Coronary artery (tissue), 2 donors: ENCODE data around the gene SZRD1.

Experiments
- DNase-seq: peaks from one replicate; pipeline ENCODE4 v3.0.0-alpha.2; 2017; ENCODE audit warnings: low spot score
- H3K27ac ChIP-seq, 2 donors: fragments of 200-600 bp; sonication (generic); one replicate each; pipeline ENCODE4 v1.5.1; 2016 to 2019
- H3K4me3 ChIP-seq: fragments of 200-600 bp; sonication (generic); 2 replicates; pipeline ENCODE4 v1.5.1; 2016; ENCODE audit warnings: mild to moderate bottlenecking, moderate library complexity
- CTCF ChIP-seq: fragments of 200-600 bp; sonication (generic); IDR thresholded peaks from one replicate; pipeline ENCODE4 v1.5.1; 2019; ENCODE audit warnings: antibody characterized with exemption

The SZRD1 gene

GRCh38 chr1:16367968-16368890 is 1.2 kb downstream of the SZRD1 start:
- DNase-seq: no peak

GRCh38 chr1:16369821-16370220 is 2.8 kb downstream of the SZRD1 start:
- Histone ChIP-seq H3K4me3 (no peak overlapping the region), H3K27ac (no peak overlapping the region)
- TF ChIP-seq CTCF: no peak
- no peak for DNase-seq

More at GRCh38 chr1:16367968-16368890, 1.2 kb downstream of the SZRD1 start:
- TF ChIP-seq CTCF: no peak
- Histone ChIP-seq H3K4me3 (peak overlapping the region; percentile 94), H3K27ac (peak overlapping the region; percentile 87 to 99)

- no peak overlapping the region for H3K4me3 ChIP-seq
- DNase-seq: no peak
- H3K27ac ChIP-seq: no peak overlapping the region
- no peak for TF ChIP-seq CTCF
Observed at GRCh38 chr1:16371725-16372124, 4.7 kb downstream of the SZRD1 start.

GRCh38 chr1:16372535-16373285 is 5.7 kb downstream of the SZRD1 start:
- Histone ChIP-seq H3K4me3 (no peak overlapping the region), H3K27ac (no peak overlapping the region)
- DNase-seq: no peak
- TF ChIP-seq CTCF: no peak

GRCh38 chr1:16374266-16374665 is 7.2 kb downstream of the SZRD1 start:
- H3K4me3 ChIP-seq: no peak overlapping the region
- DNase-seq: no peak
- TF ChIP-seq CTCF: no peak
- peak overlapping the region in 1 of 2 donors; percentile 30 for H3K27ac ChIP-seq

GRCh38 chr1:16375521-16376340 is 8.7 kb downstream of the SZRD1 start:
- Histone ChIP-seq H3K4me3 (peak overlapping the region; percentile 49), H3K27ac (peak overlapping the region; percentile 52 to 74)
- no peak for DNase-seq
- TF ChIP-seq CTCF: no peak
